Renal pelvis (tissue), 4 donors: ENCODE data around the gene HINT2. TPM values are rescaled to one million over a fixed set of nuclear protein-coding genes. Genes with fewer than 3 reads are reported as not detected.
A peak's percentile ranks its signal among the peaks of the same experiment; 100 is the strongest.

Source experiments
- DNase-seq: peaks from one replicate; pipeline ENCODE4 v3.0.0-alpha.2; 2013
- polyA plus RNA-seq, 3 donors: library from polyadenylated mRNA; unstranded; fragments of 120-200 nt; gene quantifications; one replicate each; pipeline ENCODE4 v1.2.1, GENCODE V29; 2013; ENCODE audit not compliant: insufficient read length in 3 of 3

Gene HINT2
- polyA plus RNA-seq, 3 donors = 51.8 to 60.2 (median 59.5) TPM

DNA sequence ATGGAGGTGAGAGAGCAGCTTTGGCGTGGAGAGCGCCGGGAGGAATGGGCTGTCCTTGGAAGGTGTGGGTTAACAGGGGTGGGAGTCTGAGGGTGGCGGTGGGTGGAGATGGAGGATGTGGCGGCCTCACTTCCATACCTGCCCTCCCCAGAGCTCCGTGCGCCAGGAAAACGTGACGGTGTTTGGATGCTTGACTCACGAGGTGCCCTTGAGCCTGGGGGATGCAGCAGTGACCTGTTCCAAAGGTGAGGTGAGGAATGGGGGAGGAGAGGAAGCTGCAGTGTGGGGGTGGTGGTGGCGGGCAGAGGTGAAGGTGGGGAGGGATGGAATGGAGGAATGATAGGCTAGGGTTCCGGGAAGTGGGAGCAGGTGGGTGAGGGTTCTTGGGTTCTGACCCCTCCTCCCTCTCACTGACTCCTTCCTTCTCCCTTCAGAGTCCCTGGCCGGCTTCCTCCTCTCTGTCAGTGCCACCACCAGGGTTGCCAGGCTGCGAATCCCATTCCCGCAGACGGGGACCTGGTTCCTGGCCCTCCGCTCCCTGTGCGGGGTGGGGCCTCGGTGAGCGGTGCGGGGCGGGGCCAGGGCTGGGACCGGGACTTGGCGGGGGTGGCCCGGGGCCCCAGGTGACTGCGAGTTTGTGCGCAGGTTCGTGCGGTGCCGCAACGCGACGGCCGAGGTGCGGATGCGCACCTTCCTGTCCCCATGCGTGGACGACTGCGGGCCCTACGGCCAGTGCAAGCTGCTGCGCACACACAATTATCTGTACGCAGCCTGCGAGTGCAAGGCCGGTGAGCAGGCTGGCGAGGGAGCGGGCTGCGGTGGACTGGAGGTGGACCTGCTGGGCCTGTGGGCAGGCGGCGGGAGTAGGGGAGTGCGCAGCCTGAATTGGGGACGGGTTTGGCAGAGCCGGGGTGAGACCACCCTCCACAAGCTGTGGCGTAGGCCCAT, 31.3 kb upstream of the HINT2 start:
- DNase-seq = no peak

DNA sequence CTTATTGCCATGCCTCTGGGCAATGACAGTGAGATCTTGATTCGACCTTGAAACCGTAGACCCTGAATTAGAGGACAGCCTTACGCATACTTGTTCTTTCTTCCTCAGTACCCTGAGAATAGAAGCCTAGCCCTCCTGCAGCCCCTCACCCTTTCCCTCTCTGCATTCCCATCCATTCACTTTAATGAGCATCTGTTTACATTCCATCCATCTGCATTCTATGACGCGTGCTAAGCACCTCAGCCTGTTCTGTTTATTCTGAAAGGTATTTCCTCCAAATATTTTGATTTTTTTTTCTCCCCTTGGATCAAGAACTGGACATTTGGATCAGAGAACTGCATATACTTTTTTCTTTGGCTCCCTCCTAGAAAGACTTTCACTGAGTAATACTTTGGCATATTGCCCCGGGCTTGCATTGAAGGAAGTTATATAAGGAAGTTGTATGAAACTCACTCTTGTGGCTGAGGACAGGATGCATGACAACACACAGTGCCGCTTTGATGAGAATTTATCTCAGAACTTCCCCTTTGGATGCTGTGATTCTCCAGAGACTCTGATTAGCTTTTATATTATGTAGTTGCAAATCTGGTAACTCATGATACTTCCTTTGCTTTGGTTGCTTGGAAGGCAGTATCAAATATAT, 29.9 kb upstream of the HINT2 start:
- peak; percentile 60 for DNase-seq

DNA sequence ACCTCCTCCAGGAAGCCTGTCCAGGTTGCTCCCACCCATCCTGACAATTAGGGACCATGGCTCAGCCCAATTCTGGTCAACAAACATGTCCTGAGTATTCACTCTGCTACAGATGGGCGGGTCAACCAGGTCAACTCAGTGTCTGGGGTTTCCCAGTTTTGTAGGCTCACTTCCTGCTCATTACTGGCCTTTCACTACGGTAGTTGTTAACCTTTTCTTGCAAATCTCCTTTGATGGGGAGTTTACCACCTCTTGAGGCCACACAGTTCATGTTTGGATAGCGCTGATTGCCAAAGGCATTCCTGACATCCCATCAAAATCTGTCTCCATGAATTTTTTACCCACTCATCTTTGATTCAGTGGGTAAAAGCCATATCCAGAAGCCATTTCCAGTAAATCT, 28.0 kb upstream of the HINT2 start:
- DNase-seq = no peak

DNA sequence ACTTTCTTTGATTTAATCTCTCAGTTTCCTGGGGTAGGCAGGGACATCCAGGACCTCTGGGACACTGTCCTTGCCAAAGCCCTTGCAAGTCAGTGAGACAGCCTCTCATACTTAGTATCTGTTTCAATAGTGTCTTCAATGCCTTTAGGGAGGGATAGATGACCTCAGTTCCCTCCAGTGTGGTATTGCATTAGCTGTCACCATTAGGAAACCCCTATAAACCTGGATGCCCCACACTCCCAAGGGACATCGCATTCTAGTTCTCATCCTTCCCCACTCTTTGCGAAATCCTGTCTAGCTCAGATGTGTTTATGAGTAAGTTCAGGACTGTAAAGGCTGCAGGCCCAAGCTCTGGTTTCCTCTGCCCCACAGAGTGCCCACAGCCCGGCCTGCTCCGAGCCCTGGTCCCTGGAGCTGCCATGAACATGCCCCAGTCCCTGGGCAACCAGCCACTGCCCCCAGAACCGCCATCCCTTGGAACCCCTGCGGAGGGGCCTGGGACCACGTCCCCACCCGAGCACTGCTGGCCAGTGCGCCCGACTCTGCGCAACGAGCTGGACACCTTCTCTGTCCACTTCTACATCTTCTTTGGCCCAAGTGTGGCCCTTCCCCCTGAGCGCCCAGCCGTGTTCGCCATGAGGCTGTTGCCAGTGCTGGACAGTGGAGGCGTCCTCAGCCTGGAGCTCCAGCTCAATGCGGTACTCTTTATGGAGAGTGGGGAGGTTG, 27.3 kb upstream of the HINT2 start:
- DNase-seq = no peak

DNA sequence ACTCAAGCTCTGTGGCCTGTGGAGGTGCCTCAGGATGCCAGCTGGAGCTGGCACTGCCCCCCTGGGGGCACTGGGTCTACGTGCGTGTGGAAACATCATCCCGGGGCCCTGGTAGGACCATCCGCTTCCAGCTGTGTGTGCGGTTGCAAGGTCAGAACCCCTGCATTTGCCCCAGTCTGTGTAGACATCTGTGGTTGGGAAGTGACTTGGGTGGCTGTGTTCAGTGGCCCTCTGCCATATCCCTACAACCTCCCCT, 26.7 kb upstream of the HINT2 start:
- DNase-seq = no peak

DNA sequence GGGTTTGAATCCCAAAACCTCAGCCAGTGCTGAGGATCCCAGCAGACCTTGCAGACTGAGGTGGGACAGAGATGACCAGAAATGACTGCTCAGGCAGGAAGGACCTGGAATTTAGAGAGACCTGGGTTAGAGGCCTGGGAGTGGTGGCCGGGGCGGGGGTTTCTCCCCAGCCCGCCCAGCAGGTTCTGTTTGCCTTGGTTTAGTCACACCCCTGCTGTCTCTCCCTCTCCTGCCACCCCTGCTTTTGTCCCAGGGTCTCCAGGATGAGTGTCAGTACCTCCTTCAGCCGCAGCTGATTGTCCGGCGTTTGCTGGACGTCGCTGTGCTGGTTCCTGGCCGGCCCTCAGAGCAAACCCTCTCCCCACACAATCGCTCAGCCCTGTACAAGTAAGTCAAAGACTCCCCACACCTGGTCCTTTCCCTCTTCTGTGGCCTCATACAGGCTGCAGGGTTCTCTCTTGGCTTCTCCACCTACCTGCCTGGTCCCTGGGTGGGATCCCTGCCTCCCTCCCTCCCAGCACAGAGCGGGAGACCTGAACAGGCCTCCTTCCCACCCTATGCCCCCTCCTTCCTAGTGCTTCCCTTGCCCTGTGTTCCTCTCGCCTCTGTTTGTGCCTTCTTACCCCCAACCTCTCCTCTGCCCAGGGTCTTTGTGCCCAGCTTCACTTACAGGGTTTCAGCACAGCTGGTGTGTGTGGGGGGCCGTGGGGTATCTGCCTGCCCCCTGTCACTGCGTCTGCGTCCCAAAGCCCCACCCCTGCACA, 26.2 kb upstream of the HINT2 start:
- DNase-seq = no peak

DNA sequence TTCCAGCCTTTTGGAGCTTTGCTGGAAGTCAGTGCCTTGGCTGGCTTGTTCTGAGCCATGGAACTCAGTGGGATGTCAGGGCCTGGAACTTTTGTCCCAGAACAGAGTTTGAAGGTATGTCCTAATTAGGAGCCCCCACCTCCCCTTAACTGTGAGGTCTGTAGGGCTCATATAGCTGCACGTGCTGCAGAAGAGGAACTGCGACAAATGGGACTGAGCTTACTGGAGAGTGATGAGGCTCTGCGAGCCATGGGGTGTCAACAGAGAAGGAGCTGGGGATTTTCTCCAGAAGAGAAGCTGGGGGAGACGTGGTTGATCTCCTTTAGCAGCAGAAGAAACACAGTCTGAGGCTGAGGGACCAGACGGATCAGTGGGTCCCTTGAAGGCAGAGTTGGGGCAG, 25.1 kb upstream of the HINT2 start:
- no peak for DNase-seq

DNA sequence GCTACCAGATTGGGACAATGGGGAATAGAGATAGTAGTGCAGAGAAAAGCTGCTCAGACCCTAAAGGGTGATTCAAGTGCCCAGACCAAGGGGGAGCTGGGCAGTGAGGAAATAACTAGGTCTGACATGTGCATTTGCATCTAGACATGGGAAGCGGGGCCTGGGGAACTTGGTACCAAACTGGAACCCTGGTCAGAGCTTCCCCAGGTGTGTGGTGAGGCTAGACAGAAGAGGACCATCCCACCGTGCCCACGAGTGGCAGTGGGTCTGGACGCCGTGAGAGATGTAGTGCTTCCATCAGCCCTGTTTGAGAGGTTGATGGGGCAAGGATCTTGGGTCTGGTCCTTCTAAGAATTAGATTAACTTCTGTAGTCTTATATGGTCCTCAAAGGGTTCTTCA, 21.8 kb upstream of the HINT2 start:
- DNase-seq = no peak

DNA sequence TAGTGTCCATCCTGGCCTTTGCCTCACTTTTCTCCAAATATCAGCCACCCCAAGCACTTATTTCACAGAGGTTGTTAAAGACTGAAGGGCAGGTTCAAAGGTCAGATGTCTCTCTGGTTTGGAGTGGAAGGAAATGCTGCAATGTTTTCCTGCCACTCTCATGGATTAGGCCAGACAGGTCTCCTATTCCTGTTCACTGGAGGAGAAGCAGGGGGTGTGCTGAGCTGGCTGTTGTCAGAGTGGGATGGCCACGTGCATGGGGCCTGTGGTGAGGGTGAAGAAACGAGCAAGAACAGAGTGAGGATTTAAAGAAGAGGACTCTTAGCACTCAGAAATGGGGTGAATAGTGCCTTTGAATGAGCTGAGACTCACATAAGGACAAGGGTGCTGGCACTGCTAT, 20.9 kb upstream of the HINT2 start:
- no peak for DNase-seq

DNA sequence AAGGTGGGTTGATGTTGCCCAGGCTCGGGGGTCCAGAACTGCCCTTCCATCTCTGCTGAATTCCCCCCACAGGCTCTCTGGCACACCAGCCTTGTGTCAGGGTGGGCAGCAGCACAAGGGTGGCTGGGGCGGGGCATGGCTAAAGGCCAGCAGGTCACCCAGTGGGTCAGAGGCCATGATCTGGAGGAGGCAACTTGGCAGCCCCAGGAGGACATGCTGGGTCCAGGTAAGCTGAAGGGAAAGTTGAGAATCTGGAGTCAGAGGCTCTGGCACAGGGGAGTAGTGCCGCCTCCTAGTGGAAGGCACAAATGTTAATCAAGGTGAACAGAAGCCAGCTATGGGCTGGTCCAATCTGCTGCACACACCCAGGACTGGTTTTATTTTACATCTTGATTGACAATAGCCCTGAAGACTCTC, 20.4 kb upstream of the HINT2 start:
- no peak for DNase-seq

DNA sequence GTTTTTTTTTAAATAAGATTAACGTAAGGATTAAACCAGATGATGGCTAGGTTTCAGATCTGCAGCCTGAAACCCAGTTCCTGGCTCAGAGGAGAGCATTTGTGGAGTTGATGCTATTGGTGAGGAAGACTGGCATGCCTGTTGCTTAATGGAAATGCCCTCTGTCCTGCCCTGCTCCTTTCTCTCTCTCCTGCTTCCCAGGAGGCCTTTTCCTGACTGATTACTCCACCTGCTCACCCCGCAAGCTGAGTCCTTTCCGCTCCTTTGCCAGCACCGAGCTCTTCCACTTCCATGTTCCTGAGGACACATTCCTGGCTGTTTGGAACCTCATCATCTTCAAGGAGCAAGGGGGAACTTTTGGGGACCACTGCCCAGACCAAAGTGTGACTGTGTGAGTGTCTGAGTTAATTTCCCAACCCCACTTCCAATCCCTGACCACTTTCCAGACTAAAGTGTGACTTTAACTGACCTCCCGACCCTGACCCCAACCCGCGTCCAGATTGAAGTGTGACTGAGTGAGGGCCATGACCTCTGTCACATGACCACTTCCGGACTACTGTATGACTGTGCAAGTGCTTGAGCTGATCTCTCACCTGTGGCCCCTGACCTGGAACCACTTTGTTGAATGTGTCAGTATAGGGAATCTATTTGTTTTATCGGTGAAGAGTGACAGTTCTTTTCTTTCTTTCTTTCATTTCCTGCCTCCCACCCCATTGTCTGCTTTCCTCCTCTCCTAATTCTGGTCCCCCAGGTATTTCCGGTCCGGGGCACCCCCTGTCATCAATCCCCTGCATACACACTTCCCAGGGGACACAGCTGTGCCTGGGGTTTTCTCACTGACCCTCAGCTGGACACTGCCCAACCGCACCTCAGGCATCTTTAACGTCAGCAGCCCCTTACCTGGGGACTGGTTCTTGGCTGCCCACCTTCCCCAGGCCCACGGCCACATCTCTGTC, 19.7 kb upstream of the HINT2 start:
- no peak for DNase-seq

DNA sequence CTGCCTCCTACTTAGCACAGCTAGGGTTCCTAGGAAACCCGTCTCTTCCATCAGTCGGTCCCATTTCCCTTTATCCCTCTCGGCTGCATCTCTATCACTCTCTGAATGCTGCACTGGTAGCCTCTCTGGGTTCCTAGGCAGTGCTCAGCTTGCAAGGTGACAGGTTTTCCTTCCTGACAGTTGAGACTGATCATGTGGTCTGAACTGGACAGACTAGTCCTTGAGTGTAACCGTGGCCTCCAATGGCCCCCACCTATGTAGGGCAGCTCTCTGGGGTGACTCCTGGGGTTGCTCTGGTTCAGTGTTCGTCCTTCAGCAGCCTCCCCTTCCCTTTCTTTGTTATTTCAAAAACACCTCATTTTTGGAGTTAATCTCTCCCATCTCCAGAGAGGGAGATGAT, 18.0 kb upstream of the HINT2 start:
- DNase-seq = no peak

DNA sequence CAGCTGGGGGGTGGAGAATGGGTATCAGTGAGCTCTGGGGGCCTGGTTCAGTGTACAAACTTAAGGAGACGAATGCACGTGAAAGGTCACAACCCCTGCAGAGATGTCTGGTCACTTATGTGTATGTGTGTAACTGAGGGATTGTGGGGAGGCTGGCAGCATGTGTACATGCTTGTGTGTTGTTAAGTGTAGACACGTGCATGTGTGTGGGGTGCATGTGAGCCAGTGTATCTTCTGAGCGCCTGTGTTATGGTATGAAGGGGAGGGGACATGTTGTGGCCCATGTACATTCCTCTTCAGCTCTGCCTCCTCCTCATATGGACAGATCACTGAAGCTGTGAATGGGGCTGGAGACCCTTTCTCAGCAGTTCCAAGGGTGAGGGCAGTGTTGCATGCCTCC, 16.2 kb upstream of the HINT2 start:
- DNase-seq = no peak

DNA sequence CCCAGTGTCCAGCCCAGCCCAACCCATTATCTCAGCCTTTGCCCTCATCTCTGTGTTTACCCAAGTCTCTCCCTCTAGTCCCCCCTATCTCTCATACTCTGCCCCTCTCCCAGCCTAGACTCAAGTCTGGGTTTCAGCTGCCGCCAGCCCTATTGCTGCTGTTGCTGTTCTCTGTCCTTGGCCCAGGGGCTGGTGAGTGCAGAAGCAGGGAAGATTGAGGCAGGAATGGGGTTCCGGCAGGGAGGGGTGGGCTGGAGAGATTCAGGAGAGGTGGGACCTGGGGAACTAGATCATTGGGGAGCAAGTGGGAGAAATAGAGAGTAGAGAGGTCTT, 14.9 kb upstream of the HINT2 start:
- DNase-seq = no peak

DNA sequence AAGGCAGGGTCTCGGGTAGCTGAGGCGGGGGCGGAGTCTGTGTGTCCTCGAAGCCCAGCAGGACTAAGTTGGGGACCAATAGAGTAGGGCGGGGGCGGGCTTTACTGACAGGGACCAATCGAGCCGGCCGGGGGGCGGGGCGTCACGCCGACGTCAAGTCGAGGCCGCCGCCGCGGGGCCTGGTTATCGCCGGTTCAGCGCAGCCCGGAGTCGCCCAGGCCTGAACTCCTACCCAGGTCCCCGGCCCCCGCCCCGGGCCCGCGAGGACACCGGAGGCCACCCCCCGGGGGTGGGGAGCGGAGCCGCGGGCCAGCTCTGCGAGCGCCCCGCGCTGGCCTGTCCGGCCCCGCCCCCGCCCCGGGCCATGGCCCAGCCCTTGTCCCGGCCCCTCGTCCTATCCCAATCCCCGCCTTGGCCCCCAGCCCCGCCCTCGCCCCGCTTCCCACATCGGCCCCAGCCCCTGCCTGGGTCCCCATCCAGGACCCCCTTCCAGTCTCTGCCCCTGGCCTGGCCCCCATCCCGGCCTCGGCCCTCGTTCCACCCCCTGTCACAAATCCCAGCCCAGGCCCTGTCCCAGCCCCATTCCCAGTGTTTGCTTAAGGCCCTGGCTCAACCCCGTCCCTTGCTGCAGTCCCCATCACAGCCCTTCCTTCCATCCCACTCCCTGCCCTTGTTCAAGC, 14.4 kb upstream of the HINT2 start, which contains the start of gene TMEM8B:
Gene TMEM8B, plus strand, starts transcription at position 145 of the 680 bp plus-strand sequence. Its CDS starts 220 bp downstream, at position 365.
- peak; percentile 97 for DNase-seq

DNA sequence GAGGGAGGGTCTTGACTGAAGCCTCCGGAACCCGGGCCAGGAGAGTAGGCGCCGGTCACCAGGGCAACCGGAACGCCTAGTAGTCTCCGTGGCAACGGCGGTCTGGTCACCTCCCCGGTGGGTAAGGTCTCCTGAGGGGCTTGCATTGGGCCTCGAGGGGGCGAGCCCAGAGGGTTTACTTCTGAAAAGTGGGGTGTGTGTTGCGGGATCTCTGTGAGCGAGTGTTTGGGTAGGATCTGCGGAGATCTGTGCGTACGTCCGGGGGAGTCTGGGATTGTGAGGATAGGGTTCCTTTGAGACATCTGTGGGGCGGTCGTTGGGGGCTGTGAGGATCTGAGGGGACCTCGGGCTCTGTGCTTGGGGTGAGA, 13.9 kb upstream of the HINT2 start, which contains the start of gene FAM221B:
Gene FAM221B, minus strand, starts transcription at position 17 of the 368 bp plus-strand sequence. CDS start 2,571 bp downstream, outside the sequence.
- peak; percentile 41 for DNase-seq

DNA sequence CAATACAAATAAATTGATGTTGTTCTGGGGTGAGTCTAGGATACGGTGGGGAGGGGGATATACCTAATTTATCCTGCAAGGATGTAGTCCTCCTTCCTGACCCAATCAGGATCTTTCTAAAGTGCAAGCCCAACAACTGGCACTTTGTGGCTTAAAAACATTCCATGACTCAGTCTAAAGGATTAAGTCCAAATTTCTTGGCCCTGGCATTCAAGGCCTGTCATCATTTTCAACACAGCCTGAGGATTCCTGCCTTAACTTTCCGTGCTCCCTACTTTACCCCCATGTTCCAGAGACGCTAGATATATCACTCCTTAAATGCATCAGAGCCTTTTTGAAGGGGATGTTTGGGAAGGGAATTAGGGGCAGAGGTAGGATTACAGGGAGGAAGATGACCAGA, 12.6 kb upstream of the HINT2 start:
- no peak for DNase-seq

DNA sequence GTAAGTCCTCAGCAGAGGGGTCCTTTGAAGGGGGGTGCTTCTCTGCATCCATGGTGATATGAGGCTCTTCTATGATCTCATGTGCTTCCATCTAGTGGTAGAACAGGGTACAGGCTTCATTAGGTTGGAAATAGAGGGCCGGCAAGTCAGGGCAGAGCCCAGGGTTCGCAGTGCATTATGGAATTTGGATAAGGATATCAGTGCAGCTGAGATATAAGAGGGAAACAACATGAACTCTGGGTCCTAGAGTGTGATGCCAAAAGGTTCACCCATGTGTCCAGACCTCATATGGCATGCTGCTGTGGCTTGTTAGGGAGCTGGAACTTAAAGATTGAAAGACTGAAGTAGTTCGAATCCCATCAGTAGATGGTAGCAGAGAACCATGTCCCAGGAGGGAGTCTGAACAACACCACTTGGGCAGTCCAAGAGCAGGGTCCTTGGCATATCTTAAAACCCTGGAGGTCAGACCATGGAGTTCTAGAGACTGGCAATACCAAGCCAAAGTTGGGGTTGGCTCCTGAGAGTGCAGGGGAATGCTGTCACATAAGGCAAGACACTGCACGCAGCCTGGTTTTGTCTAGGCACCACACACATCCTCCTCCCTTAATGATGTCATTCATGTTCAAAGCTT, 11.3 kb upstream of the HINT2 start:
- DNase-seq = peak; percentile 60

DNA sequence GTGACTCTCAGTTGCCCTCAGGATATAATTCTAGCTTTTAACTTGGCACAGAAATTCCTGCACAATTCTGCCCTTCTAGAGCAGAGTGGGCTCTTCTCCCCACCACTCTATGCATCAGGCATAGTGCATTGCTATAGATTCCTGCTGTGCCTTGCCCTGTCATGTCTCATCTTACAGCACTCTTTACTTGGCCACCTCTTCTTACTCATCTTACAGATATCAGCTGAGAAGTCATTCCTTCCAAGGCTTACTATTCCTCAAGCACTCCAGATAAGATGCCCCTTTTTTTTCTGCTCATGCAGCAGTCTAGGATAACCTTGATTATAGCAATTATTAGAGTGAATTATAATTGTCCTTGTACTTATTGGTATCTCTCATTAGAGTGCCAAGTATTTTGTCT, 8.1 kb upstream of the HINT2 start:
- no peak for DNase-seq

DNA sequence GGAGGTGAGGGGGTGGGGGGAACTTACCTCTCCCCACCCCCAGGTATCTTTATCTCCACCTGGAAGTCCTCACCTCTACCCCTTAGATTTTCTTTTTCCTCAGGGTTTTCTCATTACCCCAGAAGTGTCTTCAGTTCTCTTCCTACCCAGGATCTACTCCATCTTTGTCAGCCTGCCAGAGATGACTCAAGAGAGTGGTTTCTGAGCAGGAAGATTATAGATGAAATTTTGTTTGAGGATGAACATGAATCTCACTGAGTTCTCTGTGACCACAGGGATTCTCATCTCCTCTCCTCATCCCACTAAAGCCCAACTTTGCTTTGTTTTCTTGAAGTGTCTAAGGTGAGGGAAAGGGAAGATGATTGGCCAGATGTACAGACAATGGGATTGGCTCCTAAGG, 5.2 kb upstream of the HINT2 start:
- DNase-seq = no peak
